Activated gamma-delta T cell (primary cell): Measurements from ENCODE around the gene CYB561A3.

Experiments used
- DNase-seq: peaks from one replicate; lab custom pipeline; 2025; lab: John Stamatoyannopoulos, UW

CYB561A3 gene

GRCh38 chr11:61369372-61370348 is 8.0 kb upstream of the CYB561A3 start:
- DNase-seq: no peak

GRCh38 chr11:61368646-61369045 is 7.0 kb upstream of the CYB561A3 start:
- DNase-seq: no peak

- no peak for DNase-seq
Observed at GRCh38 chr11:61367406-61367805, 5.7 kb upstream of the CYB561A3 start.

- no peak for DNase-seq
Observed at GRCh38 chr11:61364012-61364675, 2.5 kb upstream of the CYB561A3 start.

- no peak for DNase-seq
Observed at GRCh38 chr11:61362542-61362875, 827 bp upstream of the CYB561A3 start.

- no peak for DNase-seq
Observed at GRCh38 chr11:61361237-61361740, 393 bp downstream of the CYB561A3 start.

GRCh38 chr11:61359516-61359915 is 2.2 kb downstream of the CYB561A3 start:
- DNase-seq: no peak

- DNase-seq: no peak
Observed at GRCh38 chr11:61358566-61358965, 3.1 kb downstream of the CYB561A3 start.

- no peak for DNase-seq
Observed at GRCh38 chr11:61357894-61358239, 3.8 kb downstream of the CYB561A3 start.

GRCh38 chr11:61357233-61357893 is 4.3 kb downstream of the CYB561A3 start:
- DNase-seq: no peak

- no peak for DNase-seq
Observed at GRCh38 chr11:61356706-61357105, 5.0 kb downstream of the CYB561A3 start.

GRCh38 chr11:61354208-61354607 is 7.5 kb downstream of the CYB561A3 start:
- DNase-seq: no peak

- DNase-seq: no peak
Observed at GRCh38 chr11:61353131-61354067, 8.3 kb downstream of the CYB561A3 start.

GRCh38 chr11:61352038-61352437 is 9.6 kb downstream of the CYB561A3 start:
- DNase-seq: no peak

GRCh38 chr11:61350803-61351202 is 10.9 kb downstream of the CYB561A3 start:
- no peak for DNase-seq

- DNase-seq: no peak
Observed at GRCh38 chr11:61350336-61350735, 11.3 kb downstream of the CYB561A3 start.

- no peak for DNase-seq
Observed at GRCh38 chr11:61349916-61350315, 11.8 kb downstream of the CYB561A3 start.

GRCh38 chr11:61349189-61349751 is 12.4 kb downstream of the CYB561A3 start:
- DNase-seq: no peak

GRCh38 chr11:61347916-61348461 is 13.7 kb downstream of the CYB561A3 start:
- DNase-seq: no peak

- no peak for DNase-seq
Observed at GRCh38 chr11:61345954-61346843, 15.5 kb downstream of the CYB561A3 start.
